Peyer's patch (tissue), 4 donors: ENCODE measurements around the gene TULP4. TPM values are rescaled to one million over a fixed set of nuclear protein-coding genes. Genes with fewer than 3 reads are reported as not detected.

ENCODE experiments used
- DNase-seq, 3 donors: peaks; one replicate each; pipeline ENCODE4 v3.0.0-alpha.2; 2017 to 2019
- H3K27ac ChIP-seq, 4 donors: fragments of 200-600 bp; sonication (generic); one replicate each; pipeline ENCODE4 v1.5.1; 2016 to 2019
- H3K27me3 ChIP-seq, 2 donors: fragments of 200-600 bp; sonication (generic); one replicate each; pipeline ENCODE4 v1.5.1; 2019
- H3K36me3 ChIP-seq, 3 donors: fragments of 200-600 bp; sonication (generic); one replicate each; pipeline ENCODE4 v1.5.1; 2016 to 2019
- H3K4me1 ChIP-seq, 4 donors: fragments of 200-600 bp; sonication (generic); one replicate each; pipeline ENCODE4 v1.5.1; 2016 to 2019
- H3K4me3 ChIP-seq, 4 donors: fragments of 200-600 bp; sonication (generic); 1 replicate in 3 of 4; 2 replicates in 1 of 4; pipeline ENCODE4 v1.5.1; 2016 to 2019; ENCODE audit warnings: mild to moderate bottlenecking in 1 of 4
- H3K9me3 ChIP-seq, 4 donors: fragments of 200-600 bp; sonication (generic); one replicate each; pipeline ENCODE4 v1.5.1; 2016 to 2019; ENCODE audit warnings: mild to moderate bottlenecking in 1 of 4
- CTCF ChIP-seq, 6 experiments: fragments of 450-650 bp in 4 of 6; fragments of 200-600 bp in 2 of 6; sonication (generic) in 1 of 6; IDR thresholded peaks; one replicate each; pipeline ENCODE4 v1.5.1; 2017 to 2019; ENCODE audit warnings: antibody characterized with exemption in 6 of 6, mild to moderate bottlenecking in 3 of 6, moderate library complexity in 1 of 6
- POLR2A ChIP-seq, 2 donors: fragments of 450-650 bp; IDR thresholded peaks; one replicate each; pipeline ENCODE4 v1.5.1; 2017; ENCODE audit warnings: antibody characterized with exemption in 2 of 2, mild to moderate bottlenecking in 2 of 2, moderate library complexity in 2 of 2
- total RNA-seq, 4 donors: library from RNA; depleted of rRNA; stranded (reverse); fragments of >200 nt; gene quantifications; one replicate each; pipeline ENCODE4 v1.1.0, GENCODE V29; 2016

Gene TULP4
- total RNA-seq, 4 donors from 2014 or later = 197 to 268 (median 206) TPM

- Histone ChIP-seq H3K4me1 (no peaks in the 10 kb centered on the region), H3K27ac (no peak overlapping the region), H3K4me3 (no peak overlapping the region), H3K9me3 (no peaks in the 10 kb centered on the region), H3K27me3 (no peaks in the 10 kb centered on the region), H3K36me3 (peaks cover 0 to 69% (median 0%) of the 10 kb centered on the region in 3 donors)
- TF ChIP-seq POLR2A (IDR thresholded peaks at IDR 0.05) (no peak), CTCF (IDR thresholded peaks at IDR 0.05) (no peak)
- no peak for DNase-seq
Measured at GRCh38 chr6:158502263-158502950, 190.1 kb downstream of the TULP4 start.

- peaks cover 0 to 65% (median 0%) of the 10 kb centered on the region in 3 donors for H3K36me3 ChIP-seq
Measured at GRCh38 chr6:158503222-158503621, 191.0 kb downstream of the TULP4 start.

GRCh38 chr6:158503846-158504245, 191.6 kb downstream of the TULP4 start:
- no peak for TF ChIP-seq POLR2A (IDR thresholded peaks at IDR 0.05)
- TF ChIP-seq CTCF (IDR thresholded peaks at IDR 0.05) = no peak
- no peaks in the 10 kb centered on the region for H3K4me1 ChIP-seq
- DNase-seq = no peak
- H3K9me3 ChIP-seq = no peaks in the 10 kb centered on the region
- no peaks in the 10 kb centered on the region for H3K27me3 ChIP-seq
- H3K27ac ChIP-seq = no peak overlapping the region
- peaks cover 0 to 58% (median 0%) of the 10 kb centered on the region in 3 donors for H3K36me3 ChIP-seq
- H3K4me3 ChIP-seq = no peak overlapping the region

More at GRCh38 chr6:158503222-158503621, 191.0 kb downstream of the TULP4 start:
- TF ChIP-seq POLR2A (IDR thresholded peaks at IDR 0.05) (no peak), CTCF (IDR thresholded peaks at IDR 0.05) (no peak)
- no peaks in the 10 kb centered on the region for H3K4me1 ChIP-seq
- H3K27ac ChIP-seq = no peak overlapping the region
- no peaks in the 10 kb centered on the region for H3K9me3 ChIP-seq
- H3K27me3 ChIP-seq = no peaks in the 10 kb centered on the region
- DNase-seq = no peak
- H3K4me3 ChIP-seq = no peak overlapping the region

- Histone ChIP-seq H3K4me3 (no peak overlapping the region), H3K27me3 (no peaks in the 10 kb centered on the region), H3K27ac (no peak overlapping the region), H3K36me3 (peaks cover 0 to 47% (median 0%) of the 10 kb centered on the region in 3 donors), H3K9me3 (no peaks in the 10 kb centered on the region), H3K4me1 (no peaks in the 10 kb centered on the region)
- DNase-seq = no peak
- TF ChIP-seq CTCF (IDR thresholded peaks at IDR 0.05) (no peak), POLR2A (IDR thresholded peaks at IDR 0.05) (no peak)
Measured at GRCh38 chr6:158505194-158505593, 192.9 kb downstream of the TULP4 start.

DNA sequence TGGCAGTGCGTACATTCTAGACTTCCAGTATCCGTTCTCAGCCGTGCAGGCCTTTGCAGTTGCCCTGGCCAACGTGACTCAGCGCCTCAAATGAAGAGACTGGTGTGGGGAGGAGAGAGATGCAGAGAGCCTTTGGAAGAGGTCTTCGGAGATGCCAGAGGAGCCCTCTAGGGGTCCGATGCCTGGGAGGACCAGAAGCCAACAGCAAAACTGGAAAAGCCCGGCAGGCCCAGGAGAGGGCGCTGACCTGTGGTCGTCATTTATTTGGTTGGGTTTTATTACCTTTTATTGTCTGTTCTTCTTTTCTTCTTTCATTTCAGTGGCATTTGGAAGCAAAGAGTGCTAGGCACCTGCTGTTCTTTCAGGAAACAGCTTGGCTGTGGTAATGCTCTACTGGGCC, 194.3 kb downstream of the TULP4 start:
- no peak overlapping the region for H3K4me3 ChIP-seq
- H3K27ac ChIP-seq = no peak overlapping the region
- DNase-seq = no peak
- H3K4me1 ChIP-seq = no peaks in the 10 kb centered on the region
- H3K9me3 ChIP-seq = no peaks in the 10 kb centered on the region
- H3K36me3 ChIP-seq = peaks cover 0 to 34% (median 0%) of the 10 kb centered on the region in 3 donors
- H3K27me3 ChIP-seq = no peaks in the 10 kb centered on the region
- TF ChIP-seq CTCF (IDR thresholded peaks at IDR 0.05) = no peak
- TF ChIP-seq POLR2A (IDR thresholded peaks at IDR 0.05) = no peak
